ENCODE results near the gene CLCF1.
A peak's percentile ranks its signal among the peaks of the same experiment; 100 is the strongest.
"Not testable (repeated sequence)": the region's sequence is repeated elsewhere in the genome, so short reads cannot be mapped to it uniquely, and the experiment has no call there.

Gene CLCF1

GRCh38 chr11:67408437-67409200, 35.2 kb upstream of the CLCF1 start:
- no peak for DNase-seq

GRCh38 chr11:67407688-67408163, 34.3 kb upstream of the CLCF1 start:
- no peak for DNase-seq

DNA sequence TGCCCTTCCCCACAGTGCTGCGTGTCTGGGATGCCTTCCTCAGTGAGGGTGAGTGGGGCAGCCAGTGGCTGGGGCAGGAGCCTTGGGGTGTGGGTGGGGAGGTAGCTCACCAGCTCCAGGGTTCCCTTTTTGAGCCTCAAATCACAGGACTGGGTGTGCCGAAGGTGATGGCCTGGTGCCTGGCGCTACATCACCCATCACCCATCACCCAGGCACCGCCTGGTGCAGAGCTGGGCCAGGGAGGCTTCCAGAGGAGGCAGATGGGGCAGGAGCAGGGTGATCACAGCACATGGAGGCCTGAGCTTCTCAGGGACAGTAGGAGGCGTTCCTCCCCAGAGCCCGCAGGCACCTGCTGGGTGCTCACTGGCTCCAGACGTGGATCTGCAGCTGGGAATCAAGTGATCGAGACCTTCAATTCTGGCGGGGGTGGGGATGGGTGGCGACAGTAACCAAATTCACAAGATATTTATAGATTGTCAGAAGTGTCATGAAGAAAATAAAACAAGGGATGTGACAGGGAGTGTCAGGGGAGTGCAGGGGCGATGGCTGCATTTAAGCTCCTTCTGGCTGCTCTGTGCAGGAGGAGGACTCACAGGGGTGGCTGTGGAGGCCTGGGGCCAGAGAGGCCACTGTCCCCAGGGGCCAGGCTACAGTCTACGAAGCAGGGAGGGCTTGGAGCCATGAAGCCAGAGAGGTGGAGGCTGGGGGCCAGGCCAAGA, 33.7 kb upstream of the CLCF1 start:
- no peak for DNase-seq

GRCh38 chr11:67406420-67406968, 33.1 kb upstream of the CLCF1 start:
- no peak for DNase-seq

- DNase-seq, result no peak
Observed at GRCh38 chr11:67405688-67406339, 32.4 kb upstream of the CLCF1 start.

DNA sequence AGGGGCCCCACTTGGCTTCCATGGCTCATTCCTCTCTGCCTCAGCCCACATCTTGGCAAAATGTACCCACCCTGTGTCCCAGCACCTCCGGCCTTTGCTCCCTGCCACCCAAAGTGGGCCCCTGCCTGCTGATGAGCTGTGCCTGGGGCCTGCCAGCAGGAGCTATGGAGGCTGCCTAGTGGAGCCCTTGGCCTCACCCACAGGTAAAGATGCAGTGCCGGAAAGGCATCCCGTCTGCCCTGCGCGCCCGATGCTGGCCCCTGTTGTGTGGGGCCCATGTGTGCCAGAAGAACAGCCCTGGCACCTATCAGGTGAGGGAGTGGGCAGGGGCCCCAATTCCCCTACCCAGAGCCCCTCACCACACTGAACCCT, 31.8 kb upstream of the CLCF1 start:
- DNase-seq, result no peak

DNA sequence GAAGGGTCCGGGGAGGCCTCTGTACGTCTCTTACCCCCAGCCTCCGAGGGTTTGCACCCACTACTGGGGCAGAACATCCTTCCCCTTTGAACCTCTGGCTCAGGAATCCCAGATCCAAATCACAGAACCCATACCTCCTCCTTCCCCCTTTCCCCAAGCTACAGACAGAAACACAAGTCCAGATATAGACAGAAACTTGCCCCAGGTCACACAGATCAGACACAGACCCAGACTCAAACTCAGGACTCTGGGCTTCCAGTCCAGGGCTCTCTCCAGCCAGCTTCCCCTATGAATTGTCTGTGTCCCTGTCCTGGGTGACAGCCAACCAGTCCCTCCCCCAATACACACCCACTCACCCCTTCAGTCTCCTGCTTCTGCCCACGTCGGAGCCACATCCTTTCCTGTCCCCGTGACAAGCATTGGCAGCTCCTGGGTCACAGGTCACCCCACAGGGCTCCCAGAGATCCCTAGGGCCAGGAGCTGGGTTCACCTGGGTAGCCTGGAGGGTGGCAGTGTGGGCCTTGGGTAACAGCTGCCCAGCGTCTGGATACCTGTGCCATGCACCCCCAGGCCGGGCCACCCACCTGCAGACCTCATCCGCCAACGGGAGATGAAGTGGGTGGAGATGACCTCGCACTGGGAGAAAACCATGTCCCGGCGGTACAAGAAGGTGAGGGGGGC, 31.3 kb upstream of the CLCF1 start:
- no peak for DNase-seq

DNA sequence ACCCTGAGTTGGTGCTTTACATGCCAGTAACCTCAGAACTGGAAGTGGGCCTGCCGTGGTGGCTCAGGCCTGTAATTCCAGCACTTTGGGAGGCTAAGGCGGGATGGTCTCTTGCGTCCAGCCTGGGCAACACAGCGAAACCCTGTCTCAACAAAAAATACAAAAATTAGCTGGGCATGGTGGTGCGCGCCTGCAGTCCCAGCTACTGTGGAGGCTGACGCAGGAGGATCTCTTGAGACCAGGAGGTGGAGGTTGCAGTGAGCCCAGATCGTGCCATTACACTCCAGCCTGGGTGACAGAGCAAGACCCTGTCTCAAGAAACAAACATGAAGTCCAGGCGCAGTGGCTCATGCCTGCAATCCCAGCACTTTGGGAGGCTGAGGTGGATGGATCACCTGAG, 29.7 kb upstream of the CLCF1 start:
- not testable (repeated sequence) for DNase-seq

DNA sequence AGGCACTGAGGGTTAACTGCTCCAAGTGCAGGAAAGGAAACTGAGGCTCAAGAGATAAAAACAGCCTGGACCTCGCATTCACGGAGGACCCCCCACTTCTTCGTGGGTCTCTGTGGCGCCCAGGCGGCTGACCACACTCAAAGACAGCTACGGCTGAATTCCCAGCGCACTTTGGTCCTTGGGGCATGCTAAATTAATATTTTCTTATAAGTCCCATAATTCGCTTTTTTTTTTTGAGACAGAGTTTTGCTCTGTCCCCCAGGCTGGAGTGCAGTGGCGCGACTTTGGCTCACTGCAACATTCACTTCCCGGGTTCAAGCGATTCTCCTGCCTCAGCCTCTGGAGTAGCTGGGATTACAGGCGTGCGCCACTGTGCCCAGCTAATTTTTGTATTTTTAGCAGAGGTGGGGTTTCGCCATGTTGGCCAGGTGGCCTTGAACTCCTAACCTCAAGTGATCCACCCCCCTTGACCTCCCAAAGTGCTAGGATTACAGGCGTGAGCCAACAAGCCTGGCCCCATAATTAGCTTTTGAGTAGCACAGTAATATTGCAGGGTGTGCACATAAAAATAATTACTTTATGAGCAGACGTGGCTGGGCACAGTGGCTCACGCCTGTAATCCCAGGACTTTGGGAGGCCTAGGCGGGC, 28.9 kb upstream of the CLCF1 start:
- not testable (repeated sequence) for DNase-seq

GRCh38 chr11:67401495-67402191, 28.2 kb upstream of the CLCF1 start, which contains the start of gene PPP1CA:
Gene PPP1CA, minus strand, starts transcription at chr11:67401858. Its CDS starts 76 bp downstream, at chr11:67401782.
- peak; percentile 56 for DNase-seq

DNA sequence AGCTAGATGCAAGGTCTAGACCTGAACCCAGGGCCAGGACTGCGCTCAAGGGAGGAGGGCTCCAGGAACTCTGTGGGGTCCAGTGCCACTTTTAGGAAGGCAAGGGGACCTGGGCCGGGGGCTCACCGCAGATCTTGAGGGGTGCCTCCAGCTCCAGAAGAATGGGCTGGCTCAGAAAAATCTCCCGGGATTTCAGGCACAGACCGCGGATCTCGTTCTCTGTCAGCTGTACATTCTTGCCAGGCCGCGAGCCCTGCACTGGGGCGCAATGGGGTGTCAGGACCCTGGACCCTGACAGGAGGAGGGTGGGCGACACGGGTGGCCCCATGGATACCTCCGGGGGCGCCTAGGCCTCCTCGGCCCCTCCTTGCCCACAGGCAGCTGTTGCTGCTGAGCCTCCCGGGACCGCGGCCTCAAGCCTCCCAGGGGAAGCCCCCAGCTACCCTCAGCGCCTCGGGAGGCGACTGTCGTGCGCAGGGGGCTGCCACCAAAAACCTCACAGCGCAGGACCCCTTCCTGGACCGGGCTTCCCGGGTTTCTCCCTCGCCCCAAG, 27.6 kb upstream of the CLCF1 start:
- DNase-seq, result no peak

DNA sequence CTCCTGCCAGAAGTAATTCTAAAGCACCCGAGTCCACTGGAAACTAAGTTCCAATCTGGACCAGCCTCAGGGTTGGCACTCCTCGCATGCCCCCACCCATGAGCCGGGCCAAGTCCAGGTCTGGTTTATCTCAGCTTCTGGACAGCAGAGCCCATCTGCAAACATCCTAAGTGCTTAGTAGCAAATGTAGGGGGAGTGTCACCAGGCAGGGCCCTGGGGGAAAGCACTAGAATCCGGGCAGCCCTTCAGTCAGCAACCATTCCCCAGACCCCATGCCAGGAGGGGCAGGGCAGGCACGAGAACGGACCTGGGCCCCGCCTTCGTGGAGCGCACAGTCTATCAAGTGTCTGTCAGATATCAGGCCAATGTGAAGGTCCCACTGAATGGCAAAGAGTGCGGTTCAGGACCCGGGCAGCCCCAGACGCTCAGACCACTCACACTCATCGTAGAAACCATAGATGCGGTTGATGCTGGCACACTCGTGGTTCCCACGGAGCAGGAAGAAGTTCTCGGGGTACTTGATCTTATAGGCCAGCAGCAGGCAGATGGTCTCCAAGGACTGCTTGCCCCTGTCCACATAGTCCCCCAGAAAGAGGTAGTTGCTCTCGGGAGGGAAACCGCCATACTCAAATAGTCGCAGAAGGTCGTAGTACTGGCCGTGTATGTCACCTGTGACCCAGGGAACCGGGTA, 27.0 kb upstream of the CLCF1 start:
- DNase-seq, result no peak

GRCh38 chr11:67398661-67399563, 25.5 kb upstream of the CLCF1 start:
- no peak for DNase-seq

DNA sequence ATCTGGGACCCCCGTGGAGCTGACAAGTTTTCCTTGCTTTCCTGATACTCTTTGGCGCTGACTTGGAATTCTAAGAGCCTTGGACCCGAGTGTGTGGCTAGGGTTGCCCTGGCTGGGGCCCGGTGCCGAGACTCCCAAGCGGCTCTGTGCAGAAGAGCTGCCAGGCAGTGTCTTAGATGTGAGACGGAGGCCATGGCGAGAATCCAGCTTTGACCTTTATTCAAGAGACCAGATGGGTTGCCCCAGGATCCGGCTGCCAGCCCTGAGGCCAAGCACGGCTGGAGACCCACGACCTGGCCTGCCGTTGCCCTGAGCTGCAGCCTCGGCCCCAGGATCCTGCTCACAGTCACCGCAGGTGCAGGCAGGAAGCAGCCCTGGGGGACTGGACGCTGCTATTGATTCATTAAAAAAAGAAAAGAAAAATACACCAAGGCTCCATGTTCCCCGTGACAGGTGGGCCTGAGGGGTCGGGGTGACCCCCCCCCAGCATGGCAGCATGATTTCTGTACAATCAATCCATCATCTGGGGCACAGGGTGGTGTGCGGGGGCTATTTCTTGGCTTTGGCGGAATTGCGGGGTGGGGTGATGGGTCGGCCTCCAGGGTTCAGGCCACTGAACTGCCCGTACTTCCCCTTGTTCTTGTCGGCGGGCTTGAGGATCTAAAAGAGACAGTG, 24.7 kb upstream of the CLCF1 start:
- DNase-seq, result no peak

DNA sequence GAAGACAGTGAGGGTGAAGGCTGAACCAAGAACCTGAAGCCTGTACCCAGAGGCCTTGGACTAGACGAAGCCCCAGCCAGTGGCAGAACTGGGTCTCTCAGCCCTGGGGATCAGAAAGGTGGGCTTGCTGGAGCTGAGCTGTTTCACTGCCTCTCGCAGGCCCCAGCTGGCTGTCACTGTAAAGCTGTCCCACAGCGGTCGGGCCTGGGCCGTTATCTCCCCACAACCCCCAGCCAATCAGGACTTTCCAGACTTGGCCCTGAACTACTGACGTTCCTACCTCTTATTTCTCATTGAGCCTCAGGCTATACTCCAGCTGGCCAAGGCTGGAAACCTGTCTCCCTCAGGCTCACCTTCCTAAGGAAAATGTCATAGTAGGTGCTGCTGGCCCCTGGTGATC, 24.1 kb upstream of the CLCF1 start:
- no peak for DNase-seq

DNA sequence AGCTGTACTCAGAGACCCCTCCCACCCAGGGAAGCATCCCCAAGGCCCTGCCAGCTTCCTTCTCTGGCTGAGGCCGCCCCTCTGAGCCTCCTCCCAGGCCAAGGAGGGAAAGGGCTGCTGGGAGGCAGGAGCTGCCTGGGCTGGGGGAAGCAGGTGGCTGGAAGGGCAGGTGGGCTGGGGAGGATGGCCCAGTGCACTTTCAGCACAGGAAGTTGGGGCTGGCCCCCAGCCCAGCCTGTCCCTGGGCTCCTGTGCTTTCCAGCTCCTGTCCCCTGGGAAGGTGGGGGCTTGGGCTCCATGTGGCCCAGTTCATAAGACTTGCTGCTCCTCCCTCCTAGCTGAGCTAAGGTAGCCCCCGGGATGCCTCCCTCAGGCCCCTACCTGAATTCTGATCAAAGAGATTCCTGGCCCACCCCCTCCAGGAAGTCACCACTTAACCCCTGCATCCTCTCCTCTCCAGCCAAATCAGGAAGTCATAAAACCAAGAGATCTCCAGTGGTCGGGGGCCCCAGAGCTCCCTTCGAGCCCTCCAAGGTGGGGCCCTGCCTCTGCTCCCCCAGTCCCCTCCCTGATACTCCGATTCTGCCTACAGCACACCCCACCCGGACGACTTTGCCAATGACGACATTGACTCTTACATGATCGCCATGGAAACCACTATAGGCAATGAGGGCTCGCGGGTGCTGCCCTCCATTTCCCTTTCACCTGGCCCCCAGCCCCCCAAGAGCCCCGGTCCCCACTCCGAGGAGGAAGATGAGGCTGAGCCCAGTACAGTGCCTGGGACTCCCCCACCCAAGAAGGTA, 23.4 kb upstream of the CLCF1 start:
- no peak for DNase-seq

- DNase-seq, result no peak
Observed at GRCh38 chr11:67396259-67396581, 22.8 kb upstream of the CLCF1 start.

DNA sequence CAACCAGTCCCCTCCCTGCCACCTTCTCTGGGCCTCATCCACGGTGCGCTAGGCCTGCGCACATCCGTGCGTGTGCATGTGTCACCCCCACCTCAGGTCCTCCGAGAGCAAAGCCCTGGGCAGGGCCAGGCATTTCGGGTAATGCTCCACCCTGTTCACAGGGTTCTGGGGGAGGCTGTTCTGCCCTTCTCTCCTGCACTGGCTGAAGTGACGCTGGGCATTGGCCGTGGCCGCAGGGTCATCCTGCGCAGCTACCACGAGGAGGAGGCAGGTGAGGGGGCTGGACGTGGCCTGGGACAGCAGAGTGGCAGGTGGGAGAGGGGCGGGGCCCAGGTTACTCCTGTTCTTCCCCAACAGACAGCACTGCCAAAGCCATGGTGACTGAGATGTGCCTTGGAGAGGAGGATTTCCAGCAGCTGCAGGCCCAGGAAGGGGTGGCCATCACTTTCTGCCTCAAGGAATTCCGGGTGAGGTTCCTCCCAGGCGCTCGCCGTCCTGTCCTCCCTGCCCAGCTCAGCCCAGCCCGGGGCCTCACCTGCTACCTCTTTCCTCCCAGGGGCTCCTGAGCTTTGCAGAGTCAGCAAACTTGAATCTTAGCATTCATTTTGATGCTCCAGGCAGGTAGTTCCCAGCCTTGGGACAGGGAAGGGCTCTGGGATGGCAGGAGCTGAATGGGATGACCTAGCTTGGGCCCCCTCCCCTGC, 22.3 kb upstream of the CLCF1 start:
- DNase-seq, result no peak
